SK-N-SH treated with all-trans-retinoic acid at 6 μM for 48 hours (cell line): Measurements from ENCODE around the gene FBH1.
A peak's percentile ranks its signal among the peaks of the same experiment; 100 is the strongest.

Source experiments
- ATAC-seq: fragments of 200-7000 bp; cut with Tn5 transposase; 3 replicates; pipeline ENCODE4 v1.9.1; 2020; ENCODE audit warnings: mild to moderate bottlenecking, moderate library complexity
- ARNTL ChIP-seq: fragments of 450-650 bp; formaldehyde crosslinking; IDR thresholded peaks from 2 replicates; pipeline ENCODE4 v1.5.0; 2020; ENCODE audit warnings: low read depth, mild to moderate bottlenecking, moderate library complexity, borderline replicate concordance
- BACH2 ChIP-seq: fragments of 250-450 bp; sonication (Bioruptor Pico); IDR thresholded peaks from 2 replicates; pipeline ENCODE4 v1.9.0; 2021; ENCODE audit warnings: mild to moderate bottlenecking, borderline replicate concordance
- CREB5 ChIP-seq: fragments of 250-450 bp; sonication (Bioruptor Pico); IDR thresholded peaks from 2 replicates; pipeline ENCODE4 v1.5.1; 2020; ENCODE audit warnings: low read depth, mild to moderate bottlenecking, moderate library complexity
- CSDC2 ChIP-seq: fragments of 250-450 bp; sonication (Bioruptor Pico); IDR thresholded peaks from 2 replicates; pipeline ENCODE4 v1.5.0; 2020; ENCODE audit warnings: mild to moderate bottlenecking, moderate library complexity
- CSRNP3 ChIP-seq: fragments of 250-450 bp; sonication (Bioruptor Pico); IDR thresholded peaks from 2 replicates; pipeline ENCODE4 v1.5.1; 2021; ENCODE audit warnings: mild to moderate bottlenecking, moderate library complexity
- ESRRG ChIP-seq: fragments of 250-450 bp; sonication (Bioruptor Pico); IDR thresholded peaks from 2 replicates; pipeline ENCODE4 v1.6.1; 2021; ENCODE audit warnings: mild to moderate bottlenecking
- GLIS3 ChIP-seq: fragments of 250-450 bp; sonication (Bioruptor Pico); IDR thresholded peaks from 2 replicates; pipeline ENCODE4 v1.5.0; 2020; ENCODE audit warnings: mild to moderate bottlenecking, moderate library complexity
- ISL1 ChIP-seq: fragments of 250-450 bp; sonication (Bioruptor Pico); IDR thresholded peaks from 2 replicates; pipeline ENCODE4 v2.1.2; 2022; ENCODE audit warnings: mild to moderate bottlenecking, moderate library complexity
- OSR1 ChIP-seq: fragments of 250-450 bp; sonication (Bioruptor Pico); IDR thresholded peaks from 2 replicates; pipeline ENCODE4 v1.8.0; 2022; ENCODE audit warnings: moderate library complexity, mild to moderate bottlenecking, inconsistent platforms
- PPARA ChIP-seq: fragments of 250-450 bp; sonication (Bioruptor Pico); IDR thresholded peaks from 2 replicates; pipeline ENCODE4 v1.5.0; 2020; ENCODE audit warnings: mild to moderate bottlenecking, borderline replicate concordance
- RARB ChIP-seq: fragments of 250-450 bp; sonication (Bioruptor Pico); IDR thresholded peaks from 2 replicates; pipeline ENCODE4 v1.8.0; 2021; ENCODE audit warnings: mild to moderate bottlenecking, moderate library complexity
- SNAI2 ChIP-seq: fragments of 250-450 bp; sonication (Bioruptor Pico); IDR thresholded peaks from 2 replicates; pipeline ENCODE4 v1.5.0; 2020; ENCODE audit warnings: mild to moderate bottlenecking, moderate library complexity
- TCF4 ChIP-seq: fragments of 250-450 bp; sonication (Bioruptor Pico); IDR thresholded peaks from 2 replicates; pipeline ENCODE4 v1.8.0; 2021; ENCODE audit warnings: mild to moderate bottlenecking, moderate library complexity, borderline replicate concordance
- TOX ChIP-seq: fragments of 250-450 bp; sonication (Bioruptor Pico); IDR thresholded peaks from 2 replicates; pipeline ENCODE4 v1.8.0; 2021; ENCODE audit warnings: mild to moderate bottlenecking, moderate library complexity, borderline replicate concordance
- TSHZ2 ChIP-seq: fragments of 250-450 bp; sonication (Bioruptor Pico); IDR thresholded peaks from 2 replicates; pipeline ENCODE4 v1.5.0; 2020; ENCODE audit warnings: mild to moderate bottlenecking, moderate library complexity
- ZFP3 ChIP-seq: fragments of 250-450 bp; sonication (Bioruptor Pico); IDR thresholded peaks from 2 replicates; pipeline ENCODE4 v1.5.0; 2020; ENCODE audit warnings: mild to moderate bottlenecking, moderate library complexity
- ZFP30 ChIP-seq: fragments of 450-650 bp; formaldehyde crosslinking; IDR thresholded peaks from 2 replicates; pipeline ENCODE4 v1.5.0; 2022; ENCODE audit warnings: mild to moderate bottlenecking, moderate library complexity
- ZNF565 ChIP-seq: fragments of 450-650 bp; formaldehyde crosslinking; conservative IDR thresholded peaks from 2 replicates; pipeline ENCODE4 v1.5.0; 2020; ENCODE audit warnings: low read depth, mild to moderate bottlenecking, moderate library complexity
- ZNF70 ChIP-seq: fragments of 450-650 bp; formaldehyde crosslinking; IDR thresholded peaks from 2 replicates; pipeline ENCODE4 v1.5.0; 2020; ENCODE audit warnings: mild to moderate bottlenecking, moderate library complexity
- TF ChIP-seq, protein P1 (sequence below): fragments of 250-450 bp; sonication (Bioruptor Pico); IDR thresholded peaks from 2 replicates; pipeline ENCODE4 v1.8.0; 2021; ENCODE audit warnings: low read depth, mild to moderate bottlenecking, moderate library complexity, borderline replicate concordance
- TF ChIP-seq, protein P2 (sequence below): fragments of 250-450 bp; sonication (Bioruptor Pico); IDR thresholded peaks from 2 replicates; pipeline ENCODE4 v1.8.0; 2020; ENCODE audit warnings: mild to moderate bottlenecking, moderate library complexity, borderline replicate concordance

The FBH1 gene

GRCh38 chr10:5956146-5956936 lies 66.3 kb downstream of the FBH1 start:
- ATAC-seq, result no peak
- no peak for TF ChIP-seq ZFP30 (CRISPR knock-in tag)
- no peak for TF ChIP-seq TSHZ2 (CRISPR knock-in tag)
- no peak for TF ChIP-seq SNAI2
- no peak for TF ChIP-seq GLIS3 (CRISPR knock-in tag)
- TF ChIP-seq RARB (CRISPR knock-in tag), result no peak
- TF ChIP-seq TOX (CRISPR knock-in tag), result no peak
- TF ChIP-seq ZNF565, result no peak
- no peak for TF ChIP-seq ISL1
- TF ChIP-seq CSDC2 (CRISPR knock-in tag), result no peak
- no peak for TF ChIP-seq TCF4
- no peak for TF ChIP-seq OSR1 (CRISPR knock-in tag)
- no peak for TF ChIP-seq CSRNP3

- TF ChIP-seq, protein P1, sequence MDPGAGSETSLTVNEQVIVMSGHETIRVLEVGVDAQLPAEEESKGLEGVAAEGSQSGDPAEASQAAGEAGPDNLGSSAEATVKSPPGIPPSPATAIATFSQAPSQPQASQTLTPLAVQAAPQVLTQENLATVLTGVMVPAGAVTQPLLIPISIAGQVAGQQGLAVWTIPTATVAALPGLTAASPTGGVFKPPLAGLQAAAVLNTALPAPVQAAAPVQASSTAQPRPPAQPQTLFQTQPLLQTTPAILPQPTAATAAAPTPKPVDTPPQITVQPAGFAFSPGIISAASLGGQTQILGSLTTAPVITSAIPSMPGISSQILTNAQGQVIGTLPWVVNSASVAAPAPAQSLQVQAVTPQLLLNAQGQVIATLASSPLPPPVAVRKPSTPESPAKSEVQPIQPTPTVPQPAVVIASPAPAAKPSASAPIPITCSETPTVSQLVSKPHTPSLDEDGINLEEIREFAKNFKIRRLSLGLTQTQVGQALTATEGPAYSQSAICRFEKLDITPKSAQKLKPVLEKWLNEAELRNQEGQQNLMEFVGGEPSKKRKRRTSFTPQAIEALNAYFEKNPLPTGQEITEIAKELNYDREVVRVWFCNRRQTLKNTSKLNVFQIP (CRISPR knock-in tag), result no peak
- TF ChIP-seq ZFP3 (CRISPR knock-in tag) (no peak), TSHZ2 (CRISPR knock-in tag) (no peak), ESRRG (CRISPR knock-in tag) (no peak), ZNF70 (CRISPR knock-in tag) (no peak)
- TF ChIP-seq, all 23 proteins: peak for 0
- peak; percentile 27; the same call in 1 of the 3 replicates for ATAC-seq
These were observed 68.0 kb downstream of the FBH1 start for GRCh38 chr10:5958077-5958476.

DNA sequence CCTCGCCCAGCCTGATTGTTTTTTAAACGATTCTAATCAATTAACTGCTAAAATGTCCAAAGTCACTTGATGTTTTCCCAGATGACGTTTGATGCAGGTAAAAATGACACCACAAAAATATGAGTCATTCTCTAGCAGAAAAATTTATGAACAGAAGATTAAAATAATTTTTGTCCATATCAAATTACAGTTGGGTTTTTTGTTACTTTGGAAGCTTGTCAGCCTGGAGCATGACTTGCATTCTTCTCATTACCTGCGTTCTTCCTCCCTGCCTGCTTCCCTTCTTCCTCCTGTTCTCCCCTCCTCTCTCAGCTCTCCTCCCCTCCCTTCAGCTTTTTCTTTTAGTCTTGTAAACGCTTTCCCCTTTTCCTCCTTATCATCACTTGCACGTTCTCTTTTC lies 68.6 kb downstream of the FBH1 start:
- no peak for TF ChIP-seq BACH2
- no peak for TF ChIP-seq ESRRG (CRISPR knock-in tag)
- TF ChIP-seq PPARA, result no peak
- TF ChIP-seq RARB (CRISPR knock-in tag), result no peak
- ATAC-seq, result peak; percentile 20; the same call in 1 of the 3 replicates

DNA sequence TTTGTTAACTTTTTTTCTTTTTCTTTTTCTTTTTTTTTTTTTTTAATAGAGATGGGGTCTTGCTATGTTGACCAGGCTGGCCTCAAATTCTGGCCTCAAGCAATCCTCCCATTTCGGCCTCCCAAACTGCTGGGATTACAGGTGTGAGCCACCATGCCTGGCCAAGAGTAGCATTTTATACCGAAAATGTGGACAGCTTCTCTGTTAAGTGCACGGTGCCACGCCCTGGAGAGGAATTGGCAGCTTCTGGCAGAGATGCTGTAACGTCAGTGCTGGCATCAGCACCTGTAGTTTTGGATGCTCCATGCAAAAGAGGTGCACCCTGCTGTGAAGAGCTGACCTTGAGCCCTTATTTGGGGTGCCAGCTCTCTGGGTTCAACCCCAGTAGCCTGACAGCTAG lies 69.1 kb downstream of the FBH1 start:
- ATAC-seq, result no peak
- TF ChIP-seq GLIS3 (CRISPR knock-in tag) (no peak), BACH2 (no peak), RARB (CRISPR knock-in tag) (no peak), ISL1 (no peak), ARNTL (no peak), CREB5 (CRISPR knock-in tag) (no peak), ESRRG (CRISPR knock-in tag) (no peak), TOX (CRISPR knock-in tag) (no peak), ZNF70 (CRISPR knock-in tag) (no peak), TCF4 (no peak)
- TF ChIP-seq, protein P2, sequence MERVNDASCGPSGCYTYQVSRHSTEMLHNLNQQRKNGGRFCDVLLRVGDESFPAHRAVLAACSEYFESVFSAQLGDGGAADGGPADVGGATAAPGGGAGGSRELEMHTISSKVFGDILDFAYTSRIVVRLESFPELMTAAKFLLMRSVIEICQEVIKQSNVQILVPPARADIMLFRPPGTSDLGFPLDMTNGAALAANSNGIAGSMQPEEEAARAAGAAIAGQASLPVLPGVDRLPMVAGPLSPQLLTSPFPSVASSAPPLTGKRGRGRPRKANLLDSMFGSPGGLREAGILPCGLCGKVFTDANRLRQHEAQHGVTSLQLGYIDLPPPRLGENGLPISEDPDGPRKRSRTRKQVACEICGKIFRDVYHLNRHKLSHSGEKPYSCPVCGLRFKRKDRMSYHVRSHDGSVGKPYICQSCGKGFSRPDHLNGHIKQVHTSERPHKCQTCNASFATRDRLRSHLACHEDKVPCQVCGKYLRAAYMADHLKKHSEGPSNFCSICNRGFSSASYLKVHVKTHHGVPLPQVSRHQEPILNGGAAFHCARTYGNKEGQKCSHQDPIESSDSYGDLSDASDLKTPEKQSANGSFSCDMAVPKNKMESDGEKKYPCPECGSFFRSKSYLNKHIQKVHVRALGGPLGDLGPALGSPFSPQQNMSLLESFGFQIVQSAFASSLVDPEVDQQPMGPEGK (CRISPR knock-in tag), result no peak
- TF ChIP-seq, protein P1 (CRISPR knock-in tag), result no peak
